ENCODE data around the gene PCCB. TPM values are rescaled to one million over a fixed set of nuclear protein-coding genes. Genes with fewer than 3 reads are reported as not detected.

PCCB gene
- total RNA-seq, 2 experiments from 2014 or later = 24.7 to 26.9 TPM

Other genes with a start within 250 kb of the PCCB start
- 10 to 100 TPM; 57.4 to 63.9 TPM for gene MSL2, start 54.0 kb upstream of the PCCB start, total RNA-seq

All from activated CD4-positive, alpha-beta memory T cell treated with anti-CD3 and anti-CD28 coated beads, Interleukin-2, amount 10 ng/mL, durations not matched to agents 7 days and 5 days (primary cell).